Measurements from ENCODE around the gene IQGAP3. TPM values are rescaled to one million over a fixed set of nuclear protein-coding genes. Genes with fewer than 3 reads are reported as not detected.

IQGAP3 gene
- polyA plus RNA-seq, 1 donor from 2014 or later, result not detected

DNA sequence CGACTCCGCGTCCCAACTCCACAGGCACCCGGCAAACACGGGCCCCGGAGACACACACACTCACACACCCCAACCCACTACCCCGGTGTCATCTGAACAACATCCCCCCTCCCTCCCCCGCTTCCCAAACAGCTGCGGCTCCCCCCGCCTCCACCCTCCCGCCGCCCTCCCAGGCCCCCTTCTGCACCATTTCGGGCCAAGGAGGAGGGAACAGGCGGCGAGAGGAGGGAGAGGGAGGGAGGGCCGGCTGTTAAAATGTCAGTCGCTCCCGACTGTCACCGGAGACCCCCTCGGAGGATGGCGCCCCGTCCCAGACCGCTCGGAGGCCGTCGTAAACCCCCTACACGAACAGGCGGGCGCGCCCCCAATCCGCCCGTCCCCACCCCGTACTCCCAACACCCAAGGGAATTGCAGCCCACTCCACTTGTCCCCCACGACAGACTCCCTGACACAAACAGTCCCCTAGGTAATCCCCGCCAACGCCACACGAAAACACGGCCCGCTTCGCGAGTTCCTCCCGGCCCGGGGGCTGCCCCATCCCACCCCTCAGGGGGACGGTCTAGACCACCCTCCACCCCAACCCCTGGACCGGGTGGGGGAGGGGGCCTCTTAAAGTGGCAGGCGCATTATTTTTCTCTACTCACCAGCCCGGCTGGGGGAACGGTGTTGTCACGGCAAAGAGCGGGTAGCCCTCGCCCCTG, 72.4 kb downstream of the IQGAP3 start:
- H3K4me1 Mint-ChIP-seq, result peaks cover 52 to 64% (median 64%) of the 10 kb centered on the region in 3 donors
- no peaks in the 10 kb centered on the region for H3K9me3 Mint-ChIP-seq
- peak overlapping the region; percentile 92 to 98 (median 93) for H3K27ac Mint-ChIP-seq
- H3K36me3 Mint-ChIP-seq, result peaks cover 1% of the 10 kb centered on the region
- H3K27me3 Mint-ChIP-seq, result no peaks in the 10 kb centered on the region
- peak overlapping the region; percentile 80 to 96 (median 92) for H3K4me3 Mint-ChIP-seq

DNA sequence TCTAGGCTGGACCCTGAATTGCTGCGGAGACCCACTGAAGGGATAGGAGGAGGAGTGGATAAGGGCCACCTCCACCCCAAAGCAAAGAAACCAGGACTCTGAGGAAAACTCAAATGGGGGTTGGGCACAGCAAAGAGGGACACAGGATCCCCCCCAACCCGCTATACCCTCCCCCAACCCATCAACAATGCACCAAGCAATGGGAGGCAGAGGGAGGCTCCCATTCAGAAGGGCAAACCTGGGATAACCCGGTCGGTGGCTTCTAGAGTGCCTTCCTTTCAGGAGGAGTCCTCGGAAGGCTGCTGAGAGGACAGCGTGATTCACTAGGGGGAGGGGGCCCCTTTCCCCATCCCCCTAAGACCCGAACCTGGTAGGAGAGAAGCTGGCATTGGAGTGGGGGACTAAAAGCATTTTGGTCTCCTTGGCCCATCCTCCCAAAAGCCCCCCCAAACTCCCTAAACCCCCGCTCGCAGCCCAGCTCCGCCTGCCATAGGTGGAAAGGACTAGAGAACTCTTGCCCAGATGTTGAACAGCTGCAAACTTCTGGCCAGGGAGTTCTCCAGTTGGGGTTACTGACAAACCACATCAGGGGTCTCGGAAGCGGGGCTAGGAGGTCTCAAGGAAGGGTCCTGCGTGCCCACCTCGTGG, 73.0 kb downstream of the IQGAP3 start:
- Mint-ChIP-seq H3K9me3 (no peaks in the 10 kb centered on the region), H3K4me1 (peaks cover 51 to 67% (median 62%) of the 10 kb centered on the region in 3 donors), H3K36me3 (peaks cover 1% of the 10 kb centered on the region), H3K27ac (peak overlapping the region; percentile 92 to 98 (median 93)), H3K27me3 (no peaks in the 10 kb centered on the region), H3K4me3 (peak overlapping the region; percentile 80 to 96 (median 92))

- Mint-ChIP-seq H3K4me3 (peak overlapping the region; percentile 80 to 96 (median 92)), H3K27me3 (no peaks in the 10 kb centered on the region), H3K27ac (peak overlapping the region; percentile 92 to 98 (median 93)), H3K36me3 (peaks cover 1% of the 10 kb centered on the region), H3K4me1 (peaks cover 50 to 67% (median 63%) of the 10 kb centered on the region in 3 donors), H3K9me3 (no peaks in the 10 kb centered on the region)
These were observed 73.8 kb downstream of the IQGAP3 start for GRCh38 chr1:156498432-156499193.

- Mint-ChIP-seq H3K9me3 (no peaks in the 10 kb centered on the region), H3K27me3 (no peaks in the 10 kb centered on the region), H3K36me3 (peaks cover 1% of the 10 kb centered on the region), H3K27ac (peak overlapping the region; percentile 92 to 98 (median 93)), H3K4me3 (peak overlapping the region; percentile 80 to 96 (median 92)), H3K4me1 (peaks cover 54 to 67% (median 60%) of the 10 kb centered on the region in 3 donors)
These were observed 74.5 kb downstream of the IQGAP3 start for GRCh38 chr1:156497743-156498431.

DNA sequence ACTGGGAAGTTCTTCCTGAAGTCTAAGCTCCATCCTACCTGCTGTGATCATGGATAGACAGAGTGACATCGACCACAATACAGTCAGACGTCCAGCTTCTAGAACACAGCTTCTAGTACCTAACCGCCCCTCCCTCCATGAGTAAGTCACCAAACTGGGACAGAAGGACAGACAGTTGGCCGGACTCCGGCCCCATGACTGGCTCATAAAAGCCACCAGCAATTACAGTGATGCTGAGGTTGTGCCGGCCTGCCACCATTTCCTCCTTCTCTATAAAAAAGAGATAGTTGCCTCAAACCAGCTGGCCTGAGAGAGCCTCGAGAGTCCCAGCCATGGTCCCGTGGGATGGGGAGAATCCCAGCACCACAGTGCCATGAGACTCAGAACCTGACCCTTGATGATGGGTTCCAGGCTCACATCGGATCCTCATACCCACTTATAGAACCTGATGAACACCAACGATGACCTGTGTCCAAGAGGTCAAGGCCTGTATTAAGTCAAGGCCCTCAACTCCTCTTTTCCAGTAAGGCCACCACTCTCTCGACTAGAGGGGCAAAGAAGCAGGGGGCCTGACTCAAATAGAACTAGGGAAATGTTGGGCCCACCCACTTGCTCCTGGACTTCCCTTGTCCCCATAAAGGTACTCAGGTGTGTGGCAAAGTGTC, 75.2 kb downstream of the IQGAP3 start:
- Mint-ChIP-seq H3K27ac (peak overlapping the region; percentile 86 to 98 (median 92)), H3K4me3 (peak overlapping the region; percentile 30 to 96 (median 74)), H3K4me1 (peaks cover 58 to 68% (median 62%) of the 10 kb centered on the region in 3 donors), H3K36me3 (peaks cover 1% of the 10 kb centered on the region), H3K9me3 (no peaks in the 10 kb centered on the region), H3K27me3 (no peaks in the 10 kb centered on the region)

DNA sequence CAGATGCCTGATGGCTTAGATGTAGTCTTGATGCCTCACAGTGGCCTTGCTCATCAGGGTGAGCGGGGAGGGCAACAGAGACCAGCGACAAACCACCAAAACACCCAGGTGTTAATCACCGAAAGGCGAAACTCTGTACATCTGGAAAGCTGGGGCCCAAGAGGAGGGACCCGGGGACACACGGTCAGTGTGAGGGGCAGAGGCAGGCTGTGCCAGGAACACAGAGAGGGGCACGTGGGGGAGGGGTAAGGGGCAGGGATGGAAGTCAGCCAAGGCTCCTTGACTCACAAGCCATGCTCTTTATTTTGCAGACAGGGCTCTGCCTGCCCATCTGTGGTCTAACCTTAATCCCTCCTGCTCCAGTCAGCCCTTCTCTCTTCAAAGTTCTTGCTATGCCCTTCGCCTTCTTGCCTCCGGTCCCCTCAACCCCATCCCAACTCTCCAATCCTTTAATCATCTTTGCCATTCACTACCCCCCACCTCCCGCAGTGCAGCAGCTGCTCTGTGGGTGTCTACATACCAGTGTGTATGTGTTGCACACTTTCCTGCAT, 76.1 kb downstream of the IQGAP3 start:
- Mint-ChIP-seq H3K4me1 (peaks cover 62 to 70% (median 67%) of the 10 kb centered on the region in 3 donors), H3K27ac (peak overlapping the region; percentile 89 to 98 (median 92)), H3K4me3 (peak overlapping the region; percentile 56 to 96 (median 83)), H3K9me3 (no peaks in the 10 kb centered on the region), H3K27me3 (no peaks in the 10 kb centered on the region), H3K36me3 (peaks cover 1% of the 10 kb centered on the region)

GRCh38 chr1:156495401-156496140, 76.8 kb downstream of the IQGAP3 start:
- Mint-ChIP-seq H3K36me3 (peaks cover 1% of the 10 kb centered on the region), H3K4me1 (peaks cover 68 to 77% (median 74%) of the 10 kb centered on the region in 3 donors), H3K9me3 (no peaks in the 10 kb centered on the region), H3K27me3 (no peaks in the 10 kb centered on the region), H3K27ac (peak overlapping the region; percentile 89 to 98 (median 92)), H3K4me3 (peak overlapping the region; percentile 56 to 96 (median 83))

- Mint-ChIP-seq H3K9me3 (no peaks in the 10 kb centered on the region), H3K36me3 (peaks cover 1% of the 10 kb centered on the region), H3K4me1 (peaks cover 68 to 84% (median 83%) of the 10 kb centered on the region in 3 donors), H3K4me3 (peak overlapping the region in 3 of 4 donors; percentile 71 to 91 (median 80)), H3K27ac (peak overlapping the region in 1 of 3 donors; percentile 93), H3K27me3 (no peaks in the 10 kb centered on the region)
These were observed 78.0 kb downstream of the IQGAP3 start for GRCh38 chr1:156494309-156494895.

DNA sequence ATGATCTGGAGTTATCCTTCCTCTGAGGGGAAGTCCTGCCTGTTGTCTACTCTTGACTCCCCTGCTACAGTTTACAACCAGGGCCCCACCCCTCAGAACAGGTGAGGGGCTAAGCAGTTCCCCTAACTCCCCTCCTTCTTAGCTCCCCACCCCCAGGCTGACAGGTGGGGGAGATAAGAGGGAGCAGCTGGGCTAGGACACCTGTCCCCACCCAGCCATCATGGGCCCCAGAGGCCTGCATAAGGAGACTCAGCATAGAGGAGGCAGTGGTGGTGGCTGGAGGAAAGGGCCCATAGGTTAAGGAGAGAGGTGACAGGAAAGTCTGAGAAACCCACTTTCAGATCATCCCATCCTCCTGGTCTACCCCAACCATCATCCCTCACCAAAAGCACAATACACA, 78.6 kb downstream of the IQGAP3 start:
- Mint-ChIP-seq H3K9me3 (no peaks in the 10 kb centered on the region), H3K27me3 (no peaks in the 10 kb centered on the region), H3K36me3 (peaks cover 1% of the 10 kb centered on the region), H3K27ac (peak overlapping the region; percentile 90 to 97 (median 93)), H3K4me3 (peak overlapping the region; percentile 28 to 91 (median 68)), H3K4me1 (peaks cover 72 to 88% (median 86%) of the 10 kb centered on the region in 3 donors)

- Mint-ChIP-seq H3K9me3 (no peaks in the 10 kb centered on the region), H3K27ac (peak overlapping the region; percentile 93 to 98 (median 97)), H3K27me3 (no peaks in the 10 kb centered on the region), H3K4me3 (peak overlapping the region; percentile 78 to 97 (median 86)), H3K36me3 (peaks cover 1% of the 10 kb centered on the region), H3K4me1 (peaks cover 74 to 90% (median 86%) of the 10 kb centered on the region in 3 donors)
These were observed 79.2 kb downstream of the IQGAP3 start for GRCh38 chr1:156493154-156493631.

DNA sequence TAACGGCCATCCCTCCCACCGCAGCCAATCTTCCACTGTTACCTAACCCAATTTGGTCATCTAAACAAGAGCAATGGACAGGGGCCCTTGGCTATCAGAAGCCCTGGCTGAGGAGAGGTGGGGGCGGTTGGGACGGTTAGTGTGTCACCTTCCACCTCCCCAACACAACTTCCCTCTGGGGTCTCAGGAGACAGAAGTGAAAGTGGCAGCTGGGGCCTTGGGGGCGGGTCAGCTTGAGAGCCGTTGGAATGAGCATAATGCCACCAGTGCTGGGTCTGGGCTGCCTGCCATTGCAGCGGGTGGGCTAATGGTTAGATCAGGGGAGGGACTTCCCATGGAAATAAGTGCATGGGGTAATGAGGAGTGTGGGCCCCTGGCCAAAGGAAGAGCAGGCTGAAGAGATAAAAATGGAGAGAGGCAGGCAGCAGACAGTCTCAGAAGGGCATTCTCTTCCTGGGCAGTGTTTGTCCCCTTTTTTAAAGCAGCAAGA, 79.7 kb downstream of the IQGAP3 start:
- H3K4me1 Mint-ChIP-seq, result peaks cover 74 to 91% (median 87%) of the 10 kb centered on the region in 3 donors
- H3K9me3 Mint-ChIP-seq, result no peaks in the 10 kb centered on the region
- H3K27me3 Mint-ChIP-seq, result no peaks in the 10 kb centered on the region
- peaks cover 1% of the 10 kb centered on the region for H3K36me3 Mint-ChIP-seq
- H3K4me3 Mint-ChIP-seq, result peak overlapping the region; percentile 78 to 97 (median 86)
- H3K27ac Mint-ChIP-seq, result peak overlapping the region; percentile 93 to 98 (median 97)

DNA sequence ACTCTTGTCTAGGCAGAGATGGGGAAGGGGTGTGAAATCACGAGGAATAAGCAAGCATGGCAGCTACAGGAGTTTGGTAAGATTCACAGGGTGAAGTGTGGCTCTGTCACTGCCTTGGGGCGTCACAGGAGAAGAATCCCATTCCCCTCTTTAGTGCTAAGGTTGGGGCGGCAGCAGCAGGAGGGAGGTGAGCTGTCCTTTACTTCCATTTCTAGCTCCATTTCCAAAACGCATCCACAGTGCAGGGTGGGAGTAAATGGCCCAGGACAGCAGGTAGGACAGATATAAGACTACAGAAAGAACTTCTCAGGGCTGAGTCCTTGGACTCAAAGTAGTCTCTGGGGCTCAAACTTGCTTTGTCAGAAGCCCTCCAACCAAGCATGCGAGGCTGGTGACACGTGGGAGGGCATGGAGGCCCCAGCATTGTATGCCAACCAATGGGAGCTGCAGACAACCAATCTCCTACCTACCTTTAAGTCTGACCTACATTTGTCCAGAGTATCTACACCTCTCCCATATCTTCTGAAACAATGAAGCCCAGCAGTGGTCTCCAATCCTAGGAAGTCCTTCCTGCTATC, 80.3 kb downstream of the IQGAP3 start:
- peaks cover 1% of the 10 kb centered on the region for H3K36me3 Mint-ChIP-seq
- H3K27me3 Mint-ChIP-seq, result no peaks in the 10 kb centered on the region
- peak overlapping the region; percentile 78 to 97 (median 86) for H3K4me3 Mint-ChIP-seq
- H3K9me3 Mint-ChIP-seq, result no peaks in the 10 kb centered on the region
- peak overlapping the region; percentile 93 to 98 (median 97) for H3K27ac Mint-ChIP-seq
- peaks cover 75 to 91% (median 86%) of the 10 kb centered on the region in 3 donors for H3K4me1 Mint-ChIP-seq

Measured in IgD-negative memory B cell (primary cell).